HG03565 (cell line): Measurements from ENCODE around the gene CACNA1C.

Experiments
- ATAC-seq: cut with Tn5 transposase; IDR thresholded peaks from one replicate; pipeline ENCODE4 v1.9.1; 2021; ENCODE audit warnings: mild to moderate bottlenecking, moderate library complexity; ENCODE audit not compliant: unreplicated experiment

CACNA1C gene

GRCh38 chr12:2553388-2554126 is 500.8 kb downstream of the CACNA1C start:
- ATAC-seq: no peak

GRCh38 chr12:2555487-2556082 is 502.8 kb downstream of the CACNA1C start:
- no peak for ATAC-seq

GRCh38 chr12:2557597-2557996 is 504.8 kb downstream of the CACNA1C start:
- ATAC-seq: no peak

GRCh38 chr12:2559931-2560330 is 507.1 kb downstream of the CACNA1C start:
- ATAC-seq: no peak

- no peak for ATAC-seq
Measured at GRCh38 chr12:2560356-2560755, 507.6 kb downstream of the CACNA1C start.

GRCh38 chr12:2561367-2561766 is 508.6 kb downstream of the CACNA1C start:
- ATAC-seq: no peak

GRCh38 chr12:2562400-2562799 is 509.6 kb downstream of the CACNA1C start:
- no peak for ATAC-seq

- ATAC-seq: no peak
Measured at GRCh38 chr12:2563709-2564108, 510.9 kb downstream of the CACNA1C start.

GRCh38 chr12:2566161-2566560 is 513.4 kb downstream of the CACNA1C start:
- ATAC-seq: no peak

- ATAC-seq: no peak
Measured at GRCh38 chr12:2567711-2568110, 514.9 kb downstream of the CACNA1C start.

- no peak for ATAC-seq
Measured at GRCh38 chr12:2570562-2570961, 517.8 kb downstream of the CACNA1C start.

- ATAC-seq: no peak
Measured at GRCh38 chr12:2574355-2574935, 521.7 kb downstream of the CACNA1C start.

- ATAC-seq: no peak
Measured at GRCh38 chr12:2575245-2575644, 522.5 kb downstream of the CACNA1C start.

- ATAC-seq: no peak
Measured at GRCh38 chr12:2578211-2578610, 525.4 kb downstream of the CACNA1C start.

- ATAC-seq: no peak
Measured at GRCh38 chr12:2578772-2579171, 526.0 kb downstream of the CACNA1C start.

- ATAC-seq: no peak
Measured at GRCh38 chr12:2580821-2581220, 528.0 kb downstream of the CACNA1C start.

GRCh38 chr12:2581293-2582045 is 528.7 kb downstream of the CACNA1C start:
- ATAC-seq: no peak

GRCh38 chr12:2582631-2583030 is 529.8 kb downstream of the CACNA1C start:
- ATAC-seq: no peak

GRCh38 chr12:2583091-2583497 is 530.3 kb downstream of the CACNA1C start:
- no peak for ATAC-seq

- ATAC-seq: no peak
Measured at GRCh38 chr12:2583642-2584401, 531.0 kb downstream of the CACNA1C start.
